DMS79 (cell line): ENCODE measurements around the gene IGIP.

Experiments used
- DNase-seq: peaks from one replicate; lab custom pipeline; 2025; lab: John Stamatoyannopoulos, UW

Gene IGIP

GRCh38 chr5:140111011-140111858 is 14.5 kb upstream of the IGIP start:
- DNase-seq, result no peak

GRCh38 chr5:140111859-140112551 is 13.7 kb upstream of the IGIP start:
- DNase-seq, result no peak

DNA sequence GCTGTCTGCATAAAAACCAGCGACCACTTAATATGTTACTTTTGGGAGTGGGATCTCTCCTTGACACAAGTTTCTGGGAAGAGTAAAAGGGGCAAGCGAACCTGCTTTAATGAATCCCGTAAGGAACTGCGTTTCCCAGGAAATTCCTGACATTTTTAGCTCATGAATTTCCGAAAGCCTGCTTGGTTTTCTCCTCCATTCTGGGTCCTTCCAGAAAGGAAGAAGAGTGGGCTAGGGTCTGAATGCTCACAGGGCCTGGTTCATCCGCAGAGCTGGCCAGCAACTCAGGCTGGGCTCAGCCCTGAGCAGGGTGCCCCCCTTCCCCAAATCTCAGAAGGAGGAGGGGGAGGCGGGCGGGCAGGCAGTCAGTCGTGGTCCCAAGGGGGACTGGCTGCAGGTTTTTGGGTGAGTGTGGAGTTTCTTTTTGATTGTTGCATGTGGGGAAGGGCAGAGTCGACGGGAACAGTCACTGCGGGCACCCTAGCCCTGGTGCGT is 13.0 kb upstream of the IGIP start:
- no peak for DNase-seq

- DNase-seq, result no peak
Measured at GRCh38 chr5:140113180-140113698, 12.5 kb upstream of the IGIP start.

- peak; percentile 53 for DNase-seq
Measured at GRCh38 chr5:140113699-140114263, 12.0 kb upstream of the IGIP start, which contains the start of gene PURA. Gene PURA (plus strand): TSS chr5:140114109. CDS start chr5:140114182, 73 bp downstream.

DNA sequence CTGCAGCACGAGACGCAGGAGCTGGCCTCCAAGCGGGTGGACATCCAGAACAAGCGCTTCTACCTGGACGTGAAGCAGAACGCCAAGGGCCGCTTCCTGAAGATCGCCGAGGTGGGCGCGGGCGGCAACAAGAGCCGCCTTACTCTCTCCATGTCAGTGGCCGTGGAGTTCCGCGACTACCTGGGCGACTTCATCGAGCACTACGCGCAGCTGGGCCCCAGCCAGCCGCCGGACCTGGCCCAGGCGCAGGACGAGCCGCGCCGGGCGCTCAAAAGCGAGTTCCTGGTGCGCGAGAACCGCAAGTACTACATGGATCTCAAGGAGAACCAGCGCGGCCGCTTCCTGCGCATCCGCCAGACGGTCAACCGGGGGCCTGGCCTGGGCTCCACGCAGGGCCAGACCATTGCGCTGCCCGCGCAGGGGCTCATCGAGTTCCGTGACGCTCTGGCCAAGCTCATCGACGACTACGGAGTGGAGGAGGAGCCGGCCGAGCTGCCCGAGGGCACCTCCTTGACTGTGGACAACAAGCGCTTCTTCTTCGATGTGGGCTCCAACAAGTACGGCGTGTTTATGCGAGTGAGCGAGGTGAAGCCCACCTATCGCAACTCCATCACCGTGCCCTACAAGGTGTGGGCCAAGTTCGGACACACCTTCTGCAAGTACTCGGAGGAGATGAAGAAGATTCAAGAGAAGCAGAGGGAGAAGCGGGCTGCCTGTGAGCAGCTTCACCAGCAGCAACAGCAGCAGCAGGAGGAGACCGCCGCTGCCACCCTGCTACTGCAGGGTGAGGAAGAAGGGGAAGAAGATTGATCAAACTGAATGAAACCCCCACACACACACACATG is 11.2 kb upstream of the IGIP start:
- DNase-seq, result no peak

DNA sequence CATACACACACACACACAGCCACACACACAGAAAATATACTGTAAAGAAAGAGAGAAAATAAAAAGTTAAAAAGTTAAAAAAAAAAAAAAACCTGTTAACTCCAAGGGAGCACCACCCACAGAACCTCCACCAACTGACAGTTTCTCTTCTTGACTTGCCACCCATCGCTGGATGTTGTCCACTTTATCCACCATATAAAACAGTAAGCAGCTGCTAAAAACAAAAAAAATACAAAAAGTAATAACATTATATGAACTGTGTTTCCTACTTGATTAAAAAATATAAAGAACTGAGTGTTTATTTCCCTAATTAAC is 10.6 kb upstream of the IGIP start:
- no peak for DNase-seq

DNA sequence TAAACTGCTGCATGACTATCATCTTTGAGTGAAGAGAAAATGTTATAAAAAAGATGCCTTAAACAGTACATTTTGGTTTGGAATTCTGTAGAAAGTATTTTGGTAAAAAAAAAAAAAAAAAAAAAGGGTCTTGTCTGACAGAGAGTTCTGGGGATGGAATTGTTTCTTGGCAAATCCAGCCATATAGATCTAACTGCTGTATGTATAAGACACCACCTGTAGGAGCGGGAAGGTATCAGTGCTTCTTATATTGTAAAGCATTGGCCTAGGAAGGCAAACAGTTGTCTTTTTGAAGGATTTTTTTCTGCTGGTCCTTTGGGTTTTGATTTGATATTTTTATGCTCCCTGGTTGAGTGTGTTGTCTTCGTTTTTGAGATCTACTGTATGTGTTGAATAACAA is 9.0 kb upstream of the IGIP start:
- DNase-seq, result no peak

- DNase-seq, result no peak
Measured at GRCh38 chr5:140117523-140117922, 8.2 kb upstream of the IGIP start.

- no peak for DNase-seq
Measured at GRCh38 chr5:140118302-140118936, 7.3 kb upstream of the IGIP start.

GRCh38 chr5:140126315-140127012 is 727 bp downstream of the IGIP start:
- no peak for DNase-seq

GRCh38 chr5:140128376-140128775 is 2.6 kb downstream of the IGIP start:
- no peak for DNase-seq

DNA sequence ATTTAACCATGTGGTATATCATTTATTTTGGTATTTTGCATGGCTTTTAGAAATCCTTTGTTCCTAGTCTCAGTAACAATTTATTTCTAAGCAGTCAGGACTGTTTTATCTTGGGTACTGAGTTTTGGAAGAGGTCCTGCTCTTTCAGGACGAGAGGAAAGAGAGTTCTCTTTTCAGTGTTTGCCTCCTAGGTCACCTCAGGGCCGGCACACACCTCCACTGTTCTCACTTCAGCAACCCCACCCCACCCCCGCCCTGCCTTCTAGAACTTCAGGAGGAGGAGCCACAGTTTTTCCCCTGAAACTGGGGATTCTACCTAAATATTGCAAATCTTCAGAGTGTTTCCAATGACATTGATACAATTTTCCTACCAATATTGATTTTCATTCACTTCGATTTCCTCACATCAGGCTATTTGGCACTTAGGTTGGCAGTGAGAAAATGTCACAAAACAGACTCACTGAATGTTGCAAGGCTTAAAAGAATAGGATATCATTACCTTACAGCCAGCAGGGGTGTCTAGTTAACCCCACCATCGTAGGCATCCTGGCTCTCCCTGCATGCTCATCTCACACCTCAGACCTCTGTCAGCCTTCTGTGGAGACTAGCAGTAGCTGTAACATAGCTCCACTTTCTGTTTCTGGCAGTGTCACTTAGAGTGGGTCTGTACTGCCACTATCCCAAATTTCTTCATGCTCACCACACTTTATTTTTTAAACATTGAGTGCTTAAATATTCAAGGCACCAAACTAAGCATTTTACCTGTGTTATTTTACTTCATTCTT is 5.4 kb downstream of the IGIP start:
- DNase-seq, result no peak

DNA sequence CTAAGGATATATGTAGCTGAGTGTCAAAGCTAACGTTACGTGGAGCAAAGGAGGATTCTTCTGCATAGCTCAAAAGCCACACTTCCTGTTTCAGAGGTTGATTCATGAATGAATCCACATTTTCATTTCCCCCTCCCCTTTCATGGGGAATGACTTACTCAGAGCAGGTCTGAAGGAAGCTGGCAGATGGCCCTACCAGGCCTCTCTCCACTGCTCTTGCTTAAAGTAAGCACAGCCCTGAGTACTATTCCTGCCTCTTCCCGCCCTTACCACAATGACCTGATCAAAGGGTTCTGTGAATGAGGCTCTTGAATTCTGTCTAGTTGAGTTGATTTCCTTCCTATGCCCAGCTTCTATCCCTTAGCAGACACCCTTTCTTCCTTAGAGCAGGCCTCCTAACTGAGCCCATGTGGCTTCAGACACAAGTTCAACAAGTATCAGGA is 6.3 kb downstream of the IGIP start:
- no peak for DNase-seq

- no peak for DNase-seq
Measured at GRCh38 chr5:140133514-140134167, 7.9 kb downstream of the IGIP start.

- no peak for DNase-seq
Measured at GRCh38 chr5:140134277-140134935, 8.7 kb downstream of the IGIP start.

DNA sequence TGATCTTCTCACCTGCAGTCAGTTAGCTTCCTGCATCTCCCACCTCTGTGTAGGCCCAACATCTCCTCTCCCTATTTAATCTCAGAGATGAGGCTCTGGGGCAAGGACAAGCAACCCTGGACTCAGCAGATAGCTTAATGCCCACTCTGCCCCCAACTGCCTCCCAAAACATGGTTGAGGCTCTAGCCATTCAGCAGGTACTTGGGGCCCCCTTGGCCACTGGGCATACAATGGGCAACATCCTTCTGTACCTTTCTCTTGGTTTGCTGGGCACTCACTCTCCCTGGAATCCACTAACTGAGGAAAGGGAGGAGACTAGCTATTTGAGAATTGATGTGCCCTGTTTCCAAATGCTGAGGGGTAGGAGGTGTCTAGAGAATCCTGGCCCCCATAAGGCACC is 9.4 kb downstream of the IGIP start:
- DNase-seq, result no peak

DNA sequence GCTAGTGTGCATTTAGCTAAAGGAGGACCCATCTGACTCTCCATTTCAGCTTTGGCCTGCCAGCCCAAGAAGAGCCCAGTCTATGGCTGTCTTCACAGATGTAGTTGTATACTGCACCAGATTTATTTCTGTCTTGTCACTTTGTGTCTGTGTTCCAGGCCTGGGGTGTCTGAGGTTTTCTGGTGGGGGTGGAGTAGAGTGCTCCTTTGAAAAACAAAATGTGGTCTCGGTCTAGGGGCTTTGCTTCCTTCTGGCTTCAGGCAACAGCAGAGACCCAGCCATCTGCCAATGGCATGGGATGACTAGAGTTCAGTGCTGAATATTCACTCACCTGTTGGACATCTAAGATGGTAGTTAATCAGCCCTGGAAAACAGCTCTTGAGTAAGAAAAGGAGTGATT is 10.9 kb downstream of the IGIP start:
- no peak for DNase-seq

DNA sequence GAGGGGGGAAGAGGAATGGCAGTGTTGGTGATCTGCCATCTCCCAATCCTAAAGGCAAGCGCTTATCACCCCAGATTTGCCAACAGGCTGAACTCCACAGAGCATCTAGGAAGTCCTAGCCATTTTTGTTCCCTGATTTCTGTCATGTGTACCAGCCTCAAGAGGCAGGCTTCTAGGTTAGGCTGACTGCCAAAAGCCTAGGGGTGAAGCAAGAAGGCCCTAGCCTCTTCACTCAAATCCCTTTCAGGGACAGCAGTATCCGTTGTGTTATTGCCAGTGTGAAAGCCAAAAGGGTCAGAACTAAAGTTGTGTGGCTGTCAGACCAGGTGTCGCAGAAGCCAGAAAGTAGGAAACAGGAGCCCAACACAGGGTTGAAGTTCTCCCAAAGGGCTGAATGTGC is 14.7 kb downstream of the IGIP start:
- DNase-seq, result no peak
